IMR-90 (cell line): ENCODE measurements around the gene MRC2. TPM values are rescaled to one million over a fixed set of nuclear protein-coding genes. Genes with fewer than 3 reads are reported as not detected.

Experiments used
- ATAC-seq: fragments of 200-7000 bp; cut with Tn5 transposase; 2 replicates; pipeline ENCODE4 v1.9.1; 2020; ENCODE audit warnings: low read depth, mild to moderate bottlenecking, moderate library complexity
- BruUV-seq: library from RNA; stranded (reverse); fragments of 400-500 nt; replicated peaks from 2 replicates; lab custom pipeline; 2021; lab: Mats Ljungman, UMichigan
- CTCF ChIA-PET: fragments of 300-600 bp; formaldehyde crosslinking; extraction: SDS; loops from one replicate; lab custom pipeline; 2021; ENCODE audit warnings: antibody characterized with exemption; lab: Yijun Ruan, JAX
- POLR2A ChIA-PET: fragments of 300-600 bp; sonication (Branson Sonifier 250); formaldehyde crosslinking; loops from one replicate; lab custom pipeline; 2022; ENCODE audit warnings: antibody characterized with exemption; ENCODE audit not compliant: unreplicated experiment; lab: Charles Lee
- DNase-seq: peaks from one replicate; pipeline ENCODE4 v3.0.0; 2013
- H2AFZ ChIP-seq: replicated peaks from 2 replicates; pipeline ENCODE3; 2013; ENCODE audit warnings: low read length, mild to moderate bottlenecking; ENCODE audit not compliant: poor library complexity
- H2AK5ac ChIP-seq: 2 replicates; pipeline ENCODE4 v1.6.1; 2013; ENCODE audit warnings: low read depth, low read length, inconsistent platforms
- H2AK9ac ChIP-seq: replicated peaks from 2 replicates; pipeline ENCODE3; 2013; ENCODE audit warnings: mild to moderate bottlenecking, low read depth, low read length, moderate library complexity; ENCODE audit not compliant: poor library complexity
- H2BK120ac ChIP-seq: 2 replicates; pipeline ENCODE4 v1.6.1; 2013; ENCODE audit warnings: low read depth, low read length, inconsistent platforms
- H2BK15ac ChIP-seq: 3 replicates; pipeline ENCODE4 v1.6.1; 2013; ENCODE audit warnings: low read depth, low read length, inconsistent platforms
- H2BK20ac ChIP-seq: 2 replicates; pipeline ENCODE4 v1.6.1; 2013; ENCODE audit warnings: low read depth, mild to moderate bottlenecking, inconsistent platforms, low read length, moderate library complexity
- H2BK5ac ChIP-seq: 2 replicates; pipeline ENCODE4 v1.6.1; 2013; ENCODE audit warnings: mild to moderate bottlenecking, low read depth, low read length, inconsistent platforms; ENCODE audit not compliant: poor library complexity, severe bottlenecking
- H3K14ac ChIP-seq: replicated peaks from 2 replicates; pipeline ENCODE4 v1.6.1; 2013; ENCODE audit warnings: low read depth, low read length, inconsistent platforms
- H3K18ac ChIP-seq: 2 replicates; pipeline ENCODE4 v1.6.1; 2013; ENCODE audit warnings: low read depth, low read length, control low read depth
- H3K23ac ChIP-seq: 2 replicates; pipeline ENCODE4 v1.6.1; 2013; ENCODE audit warnings: low read depth, low read length, inconsistent platforms
- H3K27ac ChIP-seq: 2 replicates; pipeline ENCODE4 v1.5.1; 2013; ENCODE audit warnings: mild to moderate bottlenecking, control low read depth, low read length; ENCODE audit not compliant: insufficient read depth
- H3K27me3 ChIP-seq: 2 replicates; pipeline ENCODE4 v1.6.1; 2013; ENCODE audit warnings: low read length; ENCODE audit not compliant: control insufficient read depth, insufficient read depth
- H3K36me3 ChIP-seq: 2 replicates; pipeline ENCODE4 v1.6.1; 2013; ENCODE audit warnings: low read length, mixed read lengths; ENCODE audit not compliant: control insufficient read depth, insufficient read depth
- H3K4ac ChIP-seq: 2 replicates; pipeline ENCODE4 v1.6.1; 2013; ENCODE audit warnings: low read depth, low read length, inconsistent platforms
- H3K4me1 ChIP-seq: 2 replicates; pipeline ENCODE4 v1.6.1; 2013; ENCODE audit warnings: low read length, mixed read lengths; ENCODE audit not compliant: control insufficient read depth, insufficient read depth
- H3K4me2 ChIP-seq: 2 replicates; pipeline ENCODE4 v1.6.1; 2013; ENCODE audit warnings: low read depth, mild to moderate bottlenecking, control low read depth, low read length, moderate library complexity
- H3K4me3 ChIP-seq: 2 replicates; pipeline ENCODE4 v1.5.1; 2013; ENCODE audit warnings: low read depth, mild to moderate bottlenecking, control low read depth, low read length, moderate library complexity; ENCODE audit not compliant: insufficient read depth
- H3K56ac ChIP-seq: 2 replicates; pipeline ENCODE4 v1.6.1; 2013; ENCODE audit warnings: low read length, inconsistent platforms; ENCODE audit not compliant: insufficient read depth; ENCODE audit errors: extremely low read depth
- H3K79me1 ChIP-seq, 2 experiments: 2 replicates each; pipeline ENCODE4 v1.6.1; 2013; ENCODE audit warnings: low read length in 2 of 2, inconsistent platforms in 1 of 2, low read depth in 1 of 2
- H3K9ac ChIP-seq: 2 replicates; pipeline ENCODE4 v1.6.1; 2013; ENCODE audit warnings: low read depth, low read length, control low read depth
- H3K9me1 ChIP-seq: 2 replicates; pipeline ENCODE4 v1.6.1; 2013; ENCODE audit warnings: low read length, inconsistent platforms; ENCODE audit not compliant: insufficient read depth
- H3K9me3 ChIP-seq: 2 replicates; pipeline ENCODE4 v1.6.1; 2013; ENCODE audit warnings: low read length; ENCODE audit not compliant: control insufficient read depth, insufficient read depth
- H4K20me1 ChIP-seq: 2 replicates; pipeline ENCODE4 v1.6.1; 2013; ENCODE audit warnings: low read length, inconsistent platforms; ENCODE audit not compliant: insufficient read depth
- H4K5ac ChIP-seq: 2 replicates; pipeline ENCODE4 v1.6.1; 2013; ENCODE audit warnings: mild to moderate bottlenecking, low read depth, low read length, control low read depth
- H4K8ac ChIP-seq, 2 experiments: 2 replicates each; pipeline ENCODE4 v1.6.1; 2013; ENCODE audit warnings: low read depth in 2 of 2, low read length in 2 of 2, control low read depth in 1 of 2, inconsistent platforms in 1 of 2
- H4K91ac ChIP-seq: 2 replicates; pipeline ENCODE4 v1.6.1; 2013; ENCODE audit warnings: low read depth, low read length, inconsistent platforms; ENCODE audit not compliant: insufficient read depth
- BHLHE40 ChIP-seq: fragments of 150-350 bp; IDR thresholded peaks from 2 replicates; pipeline ENCODE4 v1.6.1; 2016; ENCODE audit warnings: mild to moderate bottlenecking, low read depth, low read length
- CEBPB ChIP-seq: IDR thresholded peaks from 2 replicates; pipeline ENCODE4 v1.6.1; 2012; ENCODE audit warnings: low read depth, low read length, improper control_type of control experiment
- CHD1 ChIP-seq: IDR thresholded peaks from 2 replicates; pipeline ENCODE4 v1.6.1; 2012; ENCODE audit warnings: low read depth, low read length, improper control_type of control experiment
- CTCF ChIP-seq: conservative IDR thresholded peaks from 2 replicates; pipeline ENCODE4 v1.5.1; 2012; ENCODE audit warnings: mild to moderate bottlenecking, low read depth, low read length, improper control_type of control experiment
- ELK1 ChIP-seq: fragments of 150-350 bp; IDR thresholded peaks from 2 replicates; pipeline ENCODE4 v1.6.1; 2016; ENCODE audit warnings: low read depth, mild to moderate bottlenecking, low read length, moderate library complexity, borderline replicate concordance
- FOS ChIP-seq: fragments of 150-350 bp; IDR thresholded peaks from 2 replicates; pipeline ENCODE4 v1.6.1; 2016; ENCODE audit warnings: low read depth, low read length
- MAFK ChIP-seq: IDR thresholded peaks from 2 replicates; pipeline ENCODE4 v1.6.1; 2012; ENCODE audit warnings: low read depth, low read length, improper control_type of control experiment
- MAZ ChIP-seq: IDR thresholded peaks from 2 replicates; pipeline ENCODE4 v1.6.1; 2012; ENCODE audit warnings: low read depth, mild to moderate bottlenecking, low read length, improper control_type of control experiment, moderate library complexity, borderline replicate concordance
- MXI1 ChIP-seq: IDR thresholded peaks from 2 replicates; pipeline ENCODE4 v1.6.1; 2012; ENCODE audit warnings: low read depth, mild to moderate bottlenecking, low read length, moderate library complexity, borderline replicate concordance
- NFE2L2 ChIP-seq: fragments of 150-350 bp; IDR thresholded peaks from 2 replicates; pipeline ENCODE4 v1.6.1; 2016; ENCODE audit warnings: low read depth, mild to moderate bottlenecking, low read length
- POLR2A ChIP-seq: IDR thresholded peaks from 2 replicates; pipeline ENCODE4 v1.6.1; 2012; ENCODE audit warnings: mild to moderate bottlenecking, low read depth, low read length
- RAD21 ChIP-seq: IDR thresholded peaks from 2 replicates; pipeline ENCODE4 v1.6.1; 2012; ENCODE audit warnings: low read length, improper control_type of control experiment
- RCOR1 ChIP-seq: IDR thresholded peaks from 2 replicates; pipeline ENCODE4 v1.6.1; 2012; ENCODE audit warnings: mild to moderate bottlenecking, low read length, improper control_type of control experiment; ENCODE audit not compliant: insufficient replicate concordance
- RFX5 ChIP-seq: IDR thresholded peaks from 2 replicates; pipeline ENCODE4 v1.8.0; 2012; ENCODE audit warnings: low read depth, mild to moderate bottlenecking, low read length, moderate library complexity
- SMC3 ChIP-seq: fragments of 150-350 bp; IDR thresholded peaks from 2 replicates; pipeline ENCODE4 v1.6.1; 2016; ENCODE audit warnings: low read depth, mild to moderate bottlenecking, antibody characterized with exemption, low read length, moderate library complexity
- USF2 ChIP-seq: fragments of 150-350 bp; IDR thresholded peaks from 2 replicates; pipeline ENCODE4 v1.6.1; 2017; ENCODE audit warnings: mild to moderate bottlenecking, antibody characterized with exemption, low read length, low read depth
- WGBS, 2 experiments: methylation state at CpG; one replicate each; pipeline versions ENCODE4 v1.1.5 to v1.1.7; 2013; ENCODE audit warnings: missing lambda C conversion rate in 2 of 2; ENCODE audit not compliant: insufficient read length in 1 of 2; ENCODE audit errors: extremely low coverage in 2 of 2; 5-methylcytosine and 5-hydroxymethylcytosine counted together
- dilution Hi-C: fragments of 300-500 bp; cut with HindIII; formaldehyde crosslinking; loops from one replicate; pipeline ENCODE4 v1.14.3; 2018; ENCODE audit warnings: low sequenced_read_pairs; ENCODE audit not compliant: unreplicated experiment
- in situ Hi-C: fragments of 300-500 bp; cut with MboI; formaldehyde crosslinking; loops from 3 replicates; pipeline ENCODE4 v1.14.3; 2019; ENCODE audit warnings: low sequenced_read_pairs, inconsistent platforms, mixed read lengths
- intact Hi-C: fragments of 100-400 bp; cut with micrococcal nuclease; formaldehyde crosslinking; loops from 2 replicates; pipeline ENCODE4 v1.10.0; 2022
- polyA plus RNA-seq, 3 experiments: library from polyadenylated mRNA; depleted of rRNA; stranded (reverse); fragments of >200 nt; gene quantifications; 2 replicates each; pipeline ENCODE4 v1.2.3, GENCODE V29; 2012; ENCODE audit warnings: low replicate concordance in 1 of 3
- total RNA-seq: library from RNA; depleted of rRNA; stranded (reverse); fragments of >200 nt; gene quantifications from 2 replicates; pipeline ENCODE4 v1.2.3, GENCODE V29; 2012

MRC2 gene
- total and polyA plus RNA-seq, 2 of the 4 experiments (the other 2 are of a cell fraction) = 39.3 to 137 TPM

GRCh38 chr17:62615503-62615902 is 12.0 kb upstream of the MRC2 start:
- dilution Hi-C loops = no loop called here
- Histone ChIP-seq H2BK5ac (no peak overlapping the region), H3K27ac (no peak overlapping the region), H3K4me2 (no peak overlapping the region), H4K8ac (no peak overlapping the region), H3K4ac (no peak overlapping the region), H2BK20ac (no peak overlapping the region), H3K79me1 (peaks cover 15 to 47% of the 10 kb centered on the region in 2 experiments), H3K9me1 (peaks cover 24% of the 10 kb centered on the region), H3K9ac (no peak overlapping the region), H2AK9ac (no peak overlapping the region), H4K91ac (no peak overlapping the region), H3K27me3 (no peaks in the 10 kb centered on the region), H3K4me1 (peaks cover 6% of the 10 kb centered on the region), H3K14ac (no peak overlapping the region), H3K36me3 (peaks cover 22% of the 10 kb centered on the region), H4K5ac (no peak overlapping the region), H3K4me3 (no peak overlapping the region), H4K20me1 (no peaks in the 10 kb centered on the region; the same call in none of the 2 replicates), H2BK15ac (no peak overlapping the region), H3K56ac (no peak overlapping the region), H3K18ac (no peak overlapping the region), H2AK5ac (no peak overlapping the region), H2BK120ac (no peak overlapping the region), H3K9me3 (no peaks in the 10 kb centered on the region), H2AFZ (no peak overlapping the region), H3K23ac (no peak overlapping the region)
- TF ChIP-seq CTCF (no peak), SMC3 (no peak), POLR2A (no peak), CHD1 (no peak), NFE2L2 (no peak), MAZ (no peak), ELK1 (no peak), MAFK (no peak), RFX5 (no peak), USF2 (no peak), MXI1 (no peak), RAD21 (no peak), BHLHE40 (no peak), CEBPB (no peak), RCOR1 (no peak), FOS (no peak)
- POLR2A ChIA-PET = no interaction called here
- no peak for ATAC-seq
- in situ Hi-C loops = no loop called here
- 88% methylated on average over 3 of the region's 4 CpGs; no CpG with 5 or more reads in 1 of the 2 experiments for WGBS, 2 experiments
- DNase-seq = no peak
- intact Hi-C loops = no loop called here
- BruUV-seq = no TSS peak
- CTCF ChIA-PET = no interaction called here
